HG03439 (cell line): Measurements from ENCODE around the gene AAMDC.
A peak's percentile ranks its signal among the peaks of the same experiment; 100 is the strongest.

Experiments
- ATAC-seq: cut with Tn5 transposase; IDR thresholded peaks from one replicate; pipeline ENCODE4 v1.9.1; 2021; ENCODE audit warnings: mild to moderate bottlenecking, moderate library complexity; ENCODE audit not compliant: unreplicated experiment

The AAMDC gene

GRCh38 chr11:77820565-77821348 lies at the start of gene AAMDC, which contains the start of gene RSF1:
AAMDC (plus strand) TSS chr11:77821144; CDS start chr11:77842497, 21,353 bp downstream.
RSF1 (minus strand) TSS chr11:77820722; CDS start chr11:77820714, 8 bp downstream.
- peak; percentile 85 for ATAC-seq

DNA sequence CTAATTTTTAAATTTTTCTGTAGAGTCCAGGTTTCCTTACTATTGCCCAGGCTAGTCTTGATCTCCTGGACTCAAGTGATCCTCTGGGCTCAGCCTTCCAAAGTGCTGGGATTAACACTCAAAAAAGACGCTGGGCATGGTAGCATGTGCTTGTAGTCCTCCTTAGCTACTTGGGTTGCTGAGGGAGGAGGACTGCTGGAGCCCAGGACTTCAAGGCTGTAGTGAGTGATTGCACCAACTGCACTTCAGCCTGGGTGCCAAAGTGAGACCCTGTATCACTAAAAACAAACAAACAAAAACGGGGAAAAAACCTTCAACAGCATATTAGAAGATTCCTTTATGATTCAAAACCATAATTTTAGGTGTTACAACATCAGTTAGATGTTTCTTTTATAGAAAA lies 45.0 kb upstream of the AAMDC start:
- no peak for ATAC-seq

GRCh38 chr11:77776455-77776854 lies 44.5 kb upstream of the AAMDC start:
- ATAC-seq = no peak

DNA sequence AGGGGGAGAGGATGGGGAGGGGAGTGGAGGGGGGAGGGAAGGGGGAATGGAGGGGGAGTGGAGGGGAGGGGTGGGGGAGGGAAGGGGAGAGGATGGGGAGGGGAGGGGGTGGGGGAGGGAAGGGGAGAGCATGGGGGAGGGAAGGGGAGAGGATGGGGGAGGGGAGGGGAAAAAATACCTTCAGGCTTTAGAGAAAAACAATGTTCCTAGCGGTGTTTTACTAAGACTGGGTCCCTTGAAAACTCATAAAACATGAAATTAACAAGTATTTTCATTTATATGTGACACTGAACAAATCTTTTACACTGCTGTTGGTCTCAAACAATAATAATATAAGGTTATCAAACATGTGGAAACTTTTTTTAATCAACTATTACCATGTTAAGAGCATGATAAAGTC lies 42.8 kb upstream of the AAMDC start:
- ATAC-seq = no peak

GRCh38 chr11:77778549-77778948 lies 42.4 kb upstream of the AAMDC start:
- no peak for ATAC-seq

DNA sequence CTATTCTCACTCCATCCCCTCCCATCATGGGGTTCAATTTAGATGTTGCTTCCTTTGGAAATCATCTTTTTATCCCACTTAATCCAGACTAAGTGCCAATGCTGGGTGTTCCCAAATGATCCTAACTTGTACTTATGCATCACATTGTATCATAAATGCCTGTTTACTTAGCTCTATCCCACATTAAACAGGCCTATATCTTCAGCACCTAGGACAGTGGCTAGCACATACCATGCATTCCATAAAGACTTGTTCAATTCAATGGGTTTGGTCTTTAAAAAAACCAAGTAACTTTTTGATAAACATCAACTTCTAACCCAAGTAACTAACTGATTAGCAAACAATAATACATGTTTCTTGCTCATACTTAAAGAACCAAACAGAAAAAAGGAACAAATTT lies 41.0 kb upstream of the AAMDC start:
- ATAC-seq = no peak

DNA sequence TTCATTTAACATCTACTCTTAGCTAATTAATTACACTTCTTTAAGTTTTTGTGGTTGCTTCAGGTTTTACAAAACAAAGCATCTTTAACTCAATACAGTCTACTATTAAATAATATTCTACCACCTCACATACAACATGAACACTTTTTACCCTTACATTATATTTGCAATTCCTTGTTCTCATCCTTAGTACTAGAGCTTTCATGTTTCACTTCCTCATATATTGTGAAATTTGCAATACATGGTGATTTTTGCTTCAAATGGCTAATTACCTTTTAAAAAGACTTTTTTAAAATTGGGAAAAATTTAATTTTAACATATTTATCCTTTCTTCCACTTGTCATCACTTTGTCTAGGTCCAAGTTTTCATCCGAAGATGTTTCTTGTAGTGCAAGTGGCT lies 37.9 kb upstream of the AAMDC start:
- no peak for ATAC-seq

- no peak for ATAC-seq
Measured at GRCh38 chr11:77784572-77784971, 36.4 kb upstream of the AAMDC start.

DNA sequence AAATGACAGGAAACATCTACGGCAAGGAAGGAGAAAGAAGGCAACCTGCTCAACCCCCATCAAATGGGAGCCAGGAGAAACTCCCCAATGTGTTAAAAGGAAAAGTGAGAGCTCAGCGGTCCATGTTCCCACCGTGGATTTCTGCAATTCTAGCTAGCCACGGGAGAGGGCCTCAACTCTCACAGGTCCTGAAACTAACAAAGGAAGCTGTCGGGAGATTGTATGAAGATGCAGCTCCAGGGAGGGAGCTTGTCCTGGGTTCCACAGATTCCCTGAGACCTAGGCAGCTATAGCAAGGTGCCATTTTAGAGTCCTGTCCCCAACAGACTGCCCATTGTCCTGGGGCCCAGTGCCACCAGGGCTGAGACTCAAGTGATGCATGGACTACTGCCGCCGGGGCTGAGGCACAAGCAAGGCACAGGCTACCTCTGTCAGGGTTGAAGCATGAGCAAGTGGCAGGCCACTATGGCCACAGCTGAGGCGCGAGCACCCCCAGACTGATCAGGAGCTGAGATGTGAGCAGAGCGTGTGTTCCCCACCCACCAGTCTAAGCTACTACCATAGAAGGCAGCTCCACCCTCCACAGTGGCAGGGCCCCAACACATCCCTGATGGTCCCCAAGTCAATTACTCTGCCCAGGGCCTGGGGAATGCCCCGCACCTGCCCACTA lies 31.7 kb upstream of the AAMDC start:
- no peak for ATAC-seq

DNA sequence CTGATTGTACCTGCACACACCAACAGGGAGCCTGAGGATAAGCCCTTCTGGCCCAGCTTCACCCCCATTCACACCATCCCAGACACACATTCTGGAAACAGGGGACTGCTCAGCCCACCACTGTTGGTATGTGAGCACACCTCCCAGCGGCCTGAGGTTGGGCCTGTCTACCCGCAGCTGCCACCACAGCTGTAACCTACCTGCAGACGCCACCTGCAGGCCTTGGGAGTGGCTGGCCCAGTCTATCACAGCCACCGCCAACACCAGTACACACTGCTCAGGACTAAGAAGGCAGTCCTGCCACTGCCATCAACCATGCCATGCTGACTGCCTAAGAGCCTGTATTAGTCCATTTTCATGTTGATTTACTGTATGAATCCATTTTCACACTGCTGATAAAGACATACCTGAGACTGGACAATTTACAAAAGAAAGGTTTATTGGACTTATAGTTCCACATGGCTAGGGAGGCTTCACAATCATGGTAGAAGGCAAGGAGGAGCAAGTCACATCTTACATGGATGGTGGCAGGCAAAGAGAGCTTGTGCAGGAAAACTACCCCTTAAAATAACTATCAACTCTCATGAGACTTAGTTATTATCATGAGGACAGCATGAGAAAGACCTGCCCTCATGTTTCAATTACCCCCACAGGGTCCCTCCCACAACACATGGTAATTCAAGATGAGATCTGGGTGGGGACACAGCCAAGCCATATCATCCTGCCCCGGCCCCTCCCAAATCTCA lies 31.0 kb upstream of the AAMDC start:
- no peak for ATAC-seq

GRCh38 chr11:77791301-77791700 lies 29.6 kb upstream of the AAMDC start:
- no peak for ATAC-seq

DNA sequence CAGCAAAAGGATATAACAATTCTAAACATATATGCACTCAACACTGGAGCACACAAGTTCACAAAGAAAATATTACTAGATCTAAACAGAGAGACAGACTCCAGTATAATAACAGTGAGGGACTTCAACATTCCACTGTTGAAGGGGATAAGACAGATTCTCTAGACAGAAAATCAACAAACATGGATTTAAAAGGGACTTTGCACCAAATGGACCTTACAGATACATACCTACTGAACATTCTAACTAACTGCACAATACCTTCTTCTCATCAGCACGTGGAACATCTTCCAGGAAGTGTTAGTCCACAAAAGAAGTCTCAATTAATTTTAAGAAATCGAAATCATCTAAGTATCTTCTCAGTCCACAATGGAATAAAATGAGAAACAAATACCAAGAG lies 27.0 kb upstream of the AAMDC start:
- no peak for ATAC-seq

DNA sequence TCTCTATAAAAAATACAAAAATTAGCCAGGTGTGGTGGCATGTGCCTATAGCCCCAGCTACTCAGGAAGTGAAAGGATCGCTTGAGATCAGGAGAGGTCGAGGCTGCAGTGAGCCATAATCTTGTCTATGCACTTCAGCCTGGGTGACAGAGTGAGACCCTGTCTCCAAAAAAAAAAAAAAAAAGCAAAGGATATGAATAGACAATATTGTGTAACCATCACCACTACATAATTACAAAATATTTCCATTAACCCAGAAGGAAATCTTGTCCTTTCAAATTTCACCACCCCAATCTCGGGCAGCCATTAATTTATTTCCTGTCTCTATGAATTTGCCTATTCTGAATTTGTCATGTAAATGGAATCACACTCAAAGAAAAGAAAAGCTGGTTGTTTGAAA lies 21.6 kb upstream of the AAMDC start:
- no peak for ATAC-seq

GRCh38 chr11:77800449-77800848 lies 20.5 kb upstream of the AAMDC start:
- ATAC-seq = no peak

DNA sequence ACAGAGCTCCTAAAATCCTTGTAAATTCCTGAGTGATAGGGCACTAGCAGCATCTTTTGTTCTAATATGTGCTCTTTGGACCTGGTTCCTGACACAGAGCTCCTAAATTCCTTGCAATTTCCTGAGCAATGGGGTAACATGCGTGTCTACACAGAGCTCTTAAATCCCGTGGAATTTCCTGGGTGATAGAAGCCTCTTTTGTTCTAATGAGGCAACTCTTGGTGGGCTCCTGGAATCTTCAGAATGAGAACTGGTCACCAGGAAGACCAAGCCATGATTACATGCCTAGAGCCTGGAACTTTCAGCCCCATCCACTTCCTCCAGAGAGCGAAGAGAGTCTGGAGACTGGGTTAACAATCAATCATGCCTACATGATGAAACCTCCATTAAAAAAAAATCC lies 19.5 kb upstream of the AAMDC start:
- no peak for ATAC-seq

DNA sequence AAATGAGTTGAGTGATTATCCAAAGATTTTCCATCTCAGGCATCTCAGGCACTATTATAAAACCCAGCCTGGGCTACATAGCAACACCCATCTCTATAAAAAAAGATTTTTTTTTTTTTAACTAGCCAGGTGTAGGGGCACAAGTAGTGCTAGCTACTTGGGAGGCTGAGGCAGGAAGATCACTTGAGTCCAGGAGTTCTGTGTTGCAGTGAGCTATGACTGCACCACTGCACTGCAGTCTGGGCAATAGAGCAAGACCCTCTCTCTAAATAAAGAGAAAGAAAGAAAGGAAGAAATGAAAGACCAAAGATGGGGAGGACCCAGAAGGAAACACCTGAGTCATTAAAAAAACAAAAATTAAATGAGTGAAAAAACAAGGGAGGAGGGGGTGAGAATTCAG lies 14.5 kb upstream of the AAMDC start:
- no peak for ATAC-seq

GRCh38 chr11:77806993-77807392 lies 14.0 kb upstream of the AAMDC start:
- ATAC-seq = no peak

DNA sequence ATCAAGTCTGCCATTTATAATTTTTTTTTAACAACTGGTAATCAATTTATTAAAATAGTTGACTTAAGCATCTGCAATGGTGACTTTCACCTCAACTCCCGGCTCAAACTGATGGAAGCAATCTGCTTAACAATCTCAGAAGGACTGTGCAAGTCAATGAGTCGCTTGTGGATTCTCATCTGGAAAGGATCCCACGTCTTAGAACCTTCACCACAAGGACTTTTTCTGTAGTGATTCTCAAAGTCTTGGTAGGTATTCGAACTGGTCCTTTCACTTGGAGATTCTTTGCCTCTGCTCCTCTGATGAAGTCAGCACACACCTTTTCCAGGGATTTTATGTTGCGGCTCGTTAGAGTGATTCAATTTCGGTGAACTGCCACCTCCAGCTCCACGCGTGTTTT lies 7.7 kb upstream of the AAMDC start:
- no peak for ATAC-seq

DNA sequence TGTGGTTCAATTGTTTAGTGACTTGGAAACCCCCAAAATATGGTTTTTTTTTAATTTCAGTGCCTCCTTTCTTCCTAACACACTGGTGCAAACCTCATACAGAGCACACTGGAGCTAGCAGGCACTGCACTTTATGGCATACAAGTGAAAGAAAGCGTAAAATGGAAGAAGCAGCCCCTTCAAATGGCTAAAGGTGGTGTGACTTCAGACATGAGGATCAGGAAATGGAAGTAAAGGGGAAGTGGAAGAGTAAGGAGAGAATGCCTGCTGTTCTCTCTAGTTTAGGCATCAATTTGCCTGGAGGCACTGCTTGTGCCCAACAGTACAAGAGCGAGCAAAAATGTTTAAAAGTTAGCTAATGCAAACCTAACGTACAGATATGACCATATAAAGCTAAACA lies 6.1 kb upstream of the AAMDC start:
- no peak for ATAC-seq

GRCh38 chr11:77815459-77815858 lies 5.5 kb upstream of the AAMDC start:
- ATAC-seq = no peak

DNA sequence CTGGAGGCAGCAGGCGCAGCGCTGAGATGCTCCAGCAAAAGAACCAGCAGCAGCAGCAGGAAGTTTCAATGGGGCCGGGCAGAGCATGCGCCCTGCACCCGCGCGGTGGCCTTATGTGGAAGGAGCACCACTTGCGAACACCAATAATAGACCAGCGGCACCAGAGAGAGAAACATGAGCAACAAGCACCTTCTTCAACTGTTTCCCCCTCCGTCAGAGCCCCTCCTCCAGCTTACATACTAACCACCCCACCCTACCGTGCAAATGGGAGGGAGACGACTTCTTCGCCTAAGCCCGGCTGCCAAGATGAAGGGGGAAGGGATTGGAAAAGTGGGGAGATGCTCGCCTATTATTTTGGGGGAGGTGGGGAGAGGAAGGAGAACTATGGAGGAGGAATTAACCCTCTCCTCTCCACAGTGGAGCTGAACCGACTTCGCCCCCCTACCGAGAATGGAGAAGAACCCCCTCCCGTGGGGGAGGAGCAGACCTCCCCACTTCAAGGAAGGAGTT lies 1.5 kb upstream of the AAMDC start:
- ATAC-seq = peak; percentile 43
